NT2/D1 (cell line): ENCODE measurements around the gene UMPS.

Experiments
- YY1 ChIP-seq: IDR thresholded peaks from 2 replicates; pipeline ENCODE4 v1.6.1; 2011; ENCODE audit not compliant: insufficient read length, insufficient read depth
- ZNF274 ChIP-seq: IDR thresholded peaks from 2 replicates; pipeline ENCODE4 v1.6.1; 2011; ENCODE audit warnings: mild to moderate bottlenecking, low read depth, low read length

DNA sequence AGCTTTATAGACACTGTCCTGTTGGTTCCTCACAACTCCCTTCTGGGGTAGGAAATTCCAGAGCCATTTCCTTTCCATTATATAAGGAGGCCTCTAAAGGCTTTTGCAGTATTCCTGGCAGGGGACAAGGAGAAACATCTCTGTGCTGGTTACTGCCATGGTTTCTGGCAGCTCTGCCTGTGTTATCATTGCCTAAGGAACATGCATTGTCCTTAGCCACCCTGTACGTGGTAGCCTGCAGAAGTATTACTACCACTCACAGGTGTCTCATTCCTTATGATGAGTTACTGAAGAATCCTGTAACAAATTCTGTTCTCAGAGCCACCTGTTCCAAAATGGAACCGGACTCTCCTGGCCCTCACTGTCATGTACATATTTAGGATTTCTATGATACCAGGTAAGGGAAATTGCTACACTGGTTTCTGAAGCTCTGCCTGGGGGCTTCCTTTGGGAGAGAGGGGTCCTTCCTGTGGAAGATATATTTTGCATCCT is 58.0 kb downstream of the UMPS start:
- TF ChIP-seq ZNF274 (no peak), YY1 (no peak)
